IPS-18a (cell line): ENCODE results near the gene RNF141.

ENCODE experiments used
- H3K27ac ChIP-seq: one replicate; pipeline ENCODE4 v1.5.1; 2013; ENCODE audit warnings: low read length
- H3K27me3 ChIP-seq: one replicate; pipeline ENCODE4 v1.6.1; 2013; ENCODE audit warnings: mild to moderate bottlenecking, low read length; ENCODE audit not compliant: control insufficient read depth, insufficient read depth
- H3K36me3 ChIP-seq: one replicate; pipeline ENCODE4 v1.6.1; 2013; ENCODE audit warnings: low read depth, low read length; ENCODE audit not compliant: control insufficient read depth
- H3K4me1 ChIP-seq: one replicate; pipeline ENCODE4 v1.6.1; 2013; ENCODE audit warnings: low read depth, low read length; ENCODE audit not compliant: control insufficient read depth
- H3K4me3 ChIP-seq: one replicate; pipeline ENCODE4 v1.5.1; 2013; ENCODE audit warnings: low read length
- H3K9ac ChIP-seq: one replicate; pipeline ENCODE4 v1.6.1; 2013; ENCODE audit warnings: mild to moderate bottlenecking, low read length, moderate library complexity
- H3K9me3 ChIP-seq: one replicate; pipeline ENCODE4 v1.6.1; 2013; ENCODE audit warnings: low read depth, low read length; ENCODE audit not compliant: control insufficient read depth

RNF141 gene

DNA sequence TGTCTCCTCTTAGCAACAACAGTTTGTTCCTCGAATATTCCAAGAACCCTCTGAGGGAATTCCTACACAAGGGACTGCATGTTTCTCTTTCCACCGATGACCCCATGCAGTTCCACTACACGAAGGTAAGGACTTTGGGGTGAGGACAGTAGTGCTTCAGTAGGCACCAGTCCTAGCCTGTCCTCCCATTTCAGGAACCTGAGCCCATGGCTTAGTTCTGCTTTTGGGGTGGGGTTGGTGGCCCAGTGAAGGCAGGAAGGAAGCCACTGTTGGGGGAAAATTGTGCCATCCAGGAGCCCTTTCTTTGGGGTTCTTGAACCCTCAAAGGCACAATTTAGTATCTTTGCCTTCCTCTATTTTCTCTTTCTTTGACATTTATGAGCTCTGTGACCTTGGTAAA, 38.2 kb downstream of the RNF141 start:
- Histone ChIP-seq H3K27ac (no peak overlapping the region), H3K4me3 (no peak overlapping the region), H3K27me3 (no peaks in the 10 kb centered on the region), H3K9me3 (no peaks in the 10 kb centered on the region), H3K36me3 (no peaks in the 10 kb centered on the region), H3K4me1 (peaks cover 8% of the 10 kb centered on the region), H3K9ac (no peak overlapping the region)

DNA sequence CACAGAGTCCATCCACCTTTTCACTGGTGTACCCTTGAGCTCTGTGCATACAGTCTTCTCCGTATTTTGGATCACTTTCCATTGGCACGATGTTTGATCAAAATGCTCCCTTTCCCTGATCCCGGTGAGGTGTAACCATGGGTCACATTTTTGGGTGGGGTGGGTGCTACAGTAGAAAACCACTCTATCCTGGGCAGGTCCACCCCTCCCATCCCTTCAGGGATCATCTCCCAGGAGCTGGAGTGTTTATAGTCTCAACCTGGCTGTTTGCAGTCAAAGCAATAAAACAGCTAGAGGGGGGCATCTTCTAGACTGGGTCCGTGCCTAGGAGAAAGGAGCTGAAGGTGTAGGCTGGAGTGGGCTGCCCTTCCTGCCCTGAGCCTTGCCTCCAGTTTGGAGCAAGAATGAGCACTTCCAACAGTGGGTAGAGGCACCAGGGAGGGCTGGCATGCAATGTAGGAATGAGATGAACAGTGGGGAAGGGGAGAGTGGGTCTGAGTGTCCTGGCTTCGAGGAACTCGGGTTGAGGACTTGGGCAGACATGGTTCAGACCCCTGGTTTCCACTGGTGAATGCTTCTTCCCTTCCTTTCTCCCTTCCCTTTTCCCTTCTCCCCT, 38.8 kb downstream of the RNF141 start:
- Histone ChIP-seq H3K4me3 (no peak overlapping the region), H3K9ac (no peak overlapping the region), H3K4me1 (peaks cover 8% of the 10 kb centered on the region), H3K27me3 (no peaks in the 10 kb centered on the region), H3K36me3 (no peaks in the 10 kb centered on the region), H3K27ac (no peak overlapping the region), H3K9me3 (no peaks in the 10 kb centered on the region)

DNA sequence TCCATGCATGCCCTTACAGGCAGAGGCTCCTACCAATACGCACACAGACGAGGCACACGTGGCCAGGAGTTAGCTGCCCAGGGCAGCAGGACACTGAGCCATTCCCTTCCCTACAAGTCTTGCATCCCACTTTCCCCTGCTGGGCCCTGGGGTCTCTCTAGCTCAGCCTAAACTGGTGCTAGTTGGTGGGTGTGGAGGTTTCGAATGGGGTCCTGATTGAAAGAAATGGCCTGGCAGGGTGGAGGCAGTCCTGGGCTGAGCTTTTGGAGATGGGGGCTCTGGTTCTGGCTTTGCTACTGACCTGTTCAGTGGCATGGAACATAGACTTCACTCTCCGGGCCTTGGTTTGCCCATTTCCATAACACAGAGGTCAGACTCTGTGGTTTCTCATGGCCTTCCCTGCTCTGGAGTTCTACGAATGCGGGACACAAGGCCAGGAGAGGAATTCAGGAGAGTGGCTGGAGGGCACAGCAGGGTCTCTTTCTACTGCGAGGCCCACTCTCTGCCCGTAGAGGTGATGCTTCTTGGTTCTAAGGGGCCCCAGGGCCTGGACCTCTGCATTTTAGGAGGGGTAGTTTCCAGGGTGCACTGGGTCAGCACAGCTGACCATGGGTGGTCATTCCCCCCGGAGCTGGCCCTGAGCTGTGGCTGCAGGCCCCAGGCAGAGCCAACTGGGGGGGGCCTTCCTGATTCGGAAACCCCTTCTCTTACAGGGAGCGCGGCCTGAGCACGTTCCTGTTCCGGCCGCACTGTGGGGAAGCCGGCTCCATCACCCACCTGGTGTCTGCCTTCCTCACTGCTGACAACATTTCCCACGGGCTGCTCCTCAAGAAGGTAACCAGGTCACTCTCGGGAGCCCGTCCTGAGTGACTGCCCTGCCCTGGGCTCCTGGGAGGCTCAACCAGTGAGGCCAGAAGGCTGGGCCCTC, 40.0 kb downstream of the RNF141 start:
- H3K27me3 ChIP-seq = no peaks in the 10 kb centered on the region
- no peaks in the 10 kb centered on the region for H3K36me3 ChIP-seq
- H3K27ac ChIP-seq = no peak overlapping the region

DNA sequence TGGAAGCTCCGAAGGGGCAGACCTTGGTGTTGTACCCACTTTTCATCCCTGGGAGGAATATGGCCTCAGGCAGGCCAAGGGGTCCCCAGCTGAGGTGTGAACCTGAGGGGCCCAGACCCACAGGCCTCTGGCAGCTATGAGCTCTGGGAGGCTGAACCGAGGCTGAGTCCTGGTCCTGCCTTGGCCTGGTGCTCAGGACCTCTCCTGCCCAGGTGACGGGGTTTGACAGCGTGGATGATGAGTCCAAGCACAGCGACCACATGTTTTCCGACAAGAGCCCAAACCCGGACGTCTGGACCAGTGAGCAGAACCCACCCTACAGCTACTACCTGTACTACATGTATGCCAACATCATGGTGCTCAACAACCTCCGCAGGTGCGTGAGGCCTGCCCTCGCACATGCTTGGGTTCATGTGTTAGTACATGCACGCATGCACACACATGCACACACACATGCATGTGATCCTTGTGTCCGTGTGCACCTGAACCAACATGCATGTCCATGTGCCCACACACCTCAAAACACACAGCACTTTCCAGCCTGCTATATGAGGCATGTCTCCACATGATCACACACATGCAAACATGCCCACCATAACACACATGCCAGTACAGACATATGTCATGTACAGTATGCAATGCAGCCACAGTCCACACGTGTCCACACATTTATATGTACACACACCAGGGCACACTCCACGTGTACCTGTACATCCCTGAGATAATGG, 40.9 kb downstream of the RNF141 start:
- no peaks in the 10 kb centered on the region for H3K27me3 ChIP-seq
- no peak overlapping the region for H3K9ac ChIP-seq
- H3K4me1 ChIP-seq = peaks cover 8% of the 10 kb centered on the region
- H3K27ac ChIP-seq = no peak overlapping the region
- no peak overlapping the region for H3K4me3 ChIP-seq
- H3K36me3 ChIP-seq = no peaks in the 10 kb centered on the region
- no peaks in the 10 kb centered on the region for H3K9me3 ChIP-seq

More for the DNA sequence above, 40.0 kb downstream of the RNF141 start:
- Histone ChIP-seq H3K4me1 (peaks cover 8% of the 10 kb centered on the region), H3K4me3 (no peak overlapping the region), H3K9me3 (no peaks in the 10 kb centered on the region), H3K9ac (no peak overlapping the region)

DNA sequence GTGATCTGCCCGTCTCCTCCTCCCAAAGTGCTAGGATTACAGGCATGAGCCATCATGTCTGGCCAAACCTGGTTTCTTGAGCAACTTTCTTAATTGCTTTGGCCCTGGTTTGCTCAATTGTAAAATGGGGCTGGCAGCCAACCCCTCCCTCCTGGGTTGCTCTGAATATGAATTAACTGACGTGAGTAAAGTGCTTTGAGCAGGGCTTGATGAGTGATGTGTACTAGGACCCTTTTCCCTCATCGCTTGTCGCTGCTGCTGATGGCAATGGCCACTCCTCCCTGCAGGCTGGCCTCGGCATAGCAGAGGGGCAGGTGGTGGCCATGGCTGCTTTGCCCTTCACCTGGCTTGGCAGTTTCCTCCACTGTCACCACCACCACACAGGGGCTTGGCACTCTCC, 41.5 kb downstream of the RNF141 start:
- Histone ChIP-seq H3K9me3 (no peaks in the 10 kb centered on the region), H3K36me3 (no peaks in the 10 kb centered on the region), H3K4me1 (peaks cover 8% of the 10 kb centered on the region), H3K27ac (no peak overlapping the region), H3K4me3 (no peak overlapping the region), H3K27me3 (no peaks in the 10 kb centered on the region), H3K9ac (no peak overlapping the region)

DNA sequence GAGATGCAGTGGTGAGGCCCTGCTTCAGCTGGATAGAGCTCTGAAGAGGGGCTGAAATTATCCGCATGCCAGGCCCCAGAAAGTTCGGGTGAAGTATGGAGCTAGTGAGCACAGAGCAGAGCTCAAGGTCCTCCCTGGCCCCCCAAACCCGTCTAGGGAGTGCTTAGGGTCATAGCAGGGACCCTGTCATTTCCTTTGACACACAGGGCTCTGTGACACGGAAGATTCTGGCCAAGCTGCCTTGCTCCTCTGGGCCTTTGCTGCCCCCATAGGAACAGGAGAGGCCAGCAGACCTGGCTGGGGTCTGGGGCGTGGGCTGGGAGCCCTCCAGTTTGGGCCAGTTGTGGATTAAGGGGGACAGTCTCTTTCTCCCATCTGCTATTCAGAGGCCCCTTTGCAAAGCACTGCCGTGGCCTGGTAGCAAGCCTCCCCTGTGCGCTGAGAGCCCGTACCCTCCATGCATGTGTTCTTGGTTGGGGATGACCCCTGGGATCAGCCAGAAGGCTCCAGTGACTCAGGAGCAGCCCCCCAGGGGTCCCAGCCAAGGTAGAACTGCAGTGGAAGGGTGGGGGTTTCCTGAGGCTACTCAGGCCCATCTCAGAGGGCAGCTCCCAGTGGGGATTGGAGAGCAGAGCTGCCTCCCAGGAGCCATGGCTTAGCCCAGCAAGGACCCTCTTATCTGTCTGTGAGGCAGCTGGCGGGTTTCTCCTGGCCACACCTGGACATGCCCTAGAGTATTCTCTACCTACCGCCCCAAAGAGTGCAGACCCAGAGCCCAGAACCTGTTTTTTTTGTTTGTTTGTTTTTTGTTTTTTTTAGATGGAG, 42.3 kb downstream of the RNF141 start:
- Histone ChIP-seq H3K9ac (no peak overlapping the region), H3K4me1 (peaks cover 8% of the 10 kb centered on the region), H3K36me3 (no peaks in the 10 kb centered on the region), H3K4me3 (no peak overlapping the region), H3K27ac (no peak overlapping the region), H3K27me3 (no peaks in the 10 kb centered on the region), H3K9me3 (no peaks in the 10 kb centered on the region)

DNA sequence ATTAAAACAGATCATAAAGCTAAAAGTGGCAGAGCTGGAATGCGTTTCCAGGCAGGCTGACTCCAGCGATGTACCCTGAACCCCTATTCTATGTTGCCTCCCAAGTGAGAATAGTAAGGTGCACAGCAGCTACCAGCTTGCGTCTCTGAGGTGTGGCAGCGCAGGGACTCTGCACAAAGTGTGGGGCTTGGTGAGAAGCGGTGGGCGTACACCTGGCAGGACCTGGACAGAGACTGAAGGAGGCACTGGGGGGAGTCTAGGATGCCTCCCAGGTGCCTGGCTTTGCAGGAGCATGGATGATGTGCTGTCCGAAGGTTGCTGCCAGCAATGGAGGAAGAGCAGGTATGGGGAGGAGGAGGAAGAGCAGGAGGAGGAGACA, 43.0 kb downstream of the RNF141 start:
- Histone ChIP-seq H3K27me3 (no peaks in the 10 kb centered on the region), H3K9ac (no peak overlapping the region), H3K27ac (no peak overlapping the region), H3K4me1 (peaks cover 8% of the 10 kb centered on the region), H3K36me3 (no peaks in the 10 kb centered on the region), H3K9me3 (no peaks in the 10 kb centered on the region), H3K4me3 (no peak overlapping the region)

DNA sequence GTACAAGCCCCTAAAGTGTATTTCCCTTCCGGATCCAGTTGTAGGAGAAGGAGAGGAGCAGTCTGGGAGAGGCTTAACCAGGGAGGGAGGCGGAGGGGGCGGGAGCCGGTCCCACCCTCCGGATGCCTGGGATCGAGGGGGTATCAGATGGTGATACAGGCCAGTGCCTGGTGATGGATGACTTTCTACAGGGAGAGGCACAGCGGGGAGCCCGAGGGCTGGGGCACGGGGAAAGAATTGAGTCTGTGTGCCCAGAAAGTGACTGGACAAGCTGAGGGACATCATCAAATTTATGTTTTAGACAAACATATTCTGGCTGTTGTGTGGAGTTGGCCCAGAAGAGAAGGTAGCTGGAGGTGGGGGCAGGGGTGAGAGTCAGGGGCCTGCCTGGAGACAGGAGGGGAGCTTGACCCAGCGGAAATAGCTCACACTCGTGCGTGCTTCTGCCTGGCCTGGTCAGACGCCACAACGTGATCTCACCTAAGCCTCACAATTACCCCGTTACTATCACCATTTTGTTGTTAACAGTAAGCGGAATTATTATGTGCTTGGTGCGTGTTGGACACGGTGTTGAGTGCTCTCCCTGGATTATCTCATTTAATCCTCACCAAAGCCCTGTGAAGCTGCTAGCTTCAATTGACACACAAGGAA, 43.5 kb downstream of the RNF141 start:
- Histone ChIP-seq H3K36me3 (no peaks in the 10 kb centered on the region), H3K4me1 (peaks cover 8% of the 10 kb centered on the region), H3K9me3 (no peaks in the 10 kb centered on the region), H3K9ac (no peak overlapping the region), H3K27ac (no peak overlapping the region), H3K27me3 (no peaks in the 10 kb centered on the region), H3K4me3 (no peak overlapping the region)

DNA sequence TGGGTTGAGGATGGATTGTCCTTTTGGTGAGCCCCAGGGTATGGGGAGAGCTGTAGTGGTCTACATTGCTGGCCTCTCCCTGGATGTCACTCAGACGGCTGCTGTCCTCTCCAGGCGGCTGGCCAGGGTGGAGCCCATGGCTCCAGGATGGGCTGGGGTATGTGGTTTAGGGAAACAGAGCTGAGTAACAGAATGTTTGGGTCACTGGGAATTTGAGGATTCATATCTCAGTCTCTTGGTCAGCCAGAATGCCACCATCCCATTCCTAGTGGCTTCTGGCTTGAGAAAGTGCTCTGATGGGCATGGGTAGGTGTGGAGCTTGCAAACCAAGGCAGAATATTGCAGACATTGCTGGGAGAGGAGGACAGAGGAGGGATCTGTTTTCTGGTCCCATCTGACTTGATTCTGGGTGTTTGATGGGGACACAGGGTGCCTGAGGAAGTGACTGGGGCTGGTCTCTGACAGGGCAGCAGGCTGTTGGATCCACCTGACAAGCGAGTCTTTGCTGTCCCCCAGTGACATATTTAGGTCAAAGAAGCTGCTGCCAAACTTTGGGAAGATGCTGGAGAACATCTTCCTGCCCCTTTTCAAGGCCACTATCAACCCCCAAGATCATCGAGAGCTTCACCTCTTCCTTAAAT, 44.6 kb downstream of the RNF141 start:
- H3K27me3 ChIP-seq = no peaks in the 10 kb centered on the region
- no peaks in the 10 kb centered on the region for H3K36me3 ChIP-seq
- H3K4me3 ChIP-seq = no peak overlapping the region
- peaks cover 8% of the 10 kb centered on the region for H3K4me1 ChIP-seq
- H3K27ac ChIP-seq = no peak overlapping the region
- no peaks in the 10 kb centered on the region for H3K9me3 ChIP-seq
- H3K9ac ChIP-seq = no peak overlapping the region

DNA sequence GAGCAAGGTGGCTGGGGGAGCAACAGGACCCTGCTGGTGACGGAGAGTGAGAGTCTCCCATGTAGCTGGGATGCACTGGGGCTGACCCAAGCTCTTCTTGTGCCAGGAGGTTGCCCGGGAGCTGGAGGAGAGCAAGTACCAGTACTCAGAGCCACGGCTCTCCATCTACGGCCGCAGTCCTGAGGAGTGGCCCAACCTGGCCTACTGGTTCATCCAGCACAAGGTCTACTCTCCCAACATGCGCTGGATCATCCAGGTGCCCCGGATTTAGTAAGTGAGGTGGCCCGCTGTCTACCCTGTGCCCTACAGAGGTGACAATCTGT, 45.6 kb downstream of the RNF141 start:
- Histone ChIP-seq H3K27ac (no peak overlapping the region), H3K36me3 (no peaks in the 10 kb centered on the region), H3K9me3 (no peaks in the 10 kb centered on the region), H3K9ac (no peak overlapping the region), H3K27me3 (no peaks in the 10 kb centered on the region), H3K4me3 (no peak overlapping the region), H3K4me1 (peaks cover 5% of the 10 kb centered on the region)
